HG03439 (cell line): ENCODE measurements around the gene ZNF710.

Experiments used
- ATAC-seq: cut with Tn5 transposase; IDR thresholded peaks from one replicate; pipeline ENCODE4 v1.9.1; 2021; ENCODE audit warnings: mild to moderate bottlenecking, moderate library complexity; ENCODE audit not compliant: unreplicated experiment

Gene ZNF710

DNA sequence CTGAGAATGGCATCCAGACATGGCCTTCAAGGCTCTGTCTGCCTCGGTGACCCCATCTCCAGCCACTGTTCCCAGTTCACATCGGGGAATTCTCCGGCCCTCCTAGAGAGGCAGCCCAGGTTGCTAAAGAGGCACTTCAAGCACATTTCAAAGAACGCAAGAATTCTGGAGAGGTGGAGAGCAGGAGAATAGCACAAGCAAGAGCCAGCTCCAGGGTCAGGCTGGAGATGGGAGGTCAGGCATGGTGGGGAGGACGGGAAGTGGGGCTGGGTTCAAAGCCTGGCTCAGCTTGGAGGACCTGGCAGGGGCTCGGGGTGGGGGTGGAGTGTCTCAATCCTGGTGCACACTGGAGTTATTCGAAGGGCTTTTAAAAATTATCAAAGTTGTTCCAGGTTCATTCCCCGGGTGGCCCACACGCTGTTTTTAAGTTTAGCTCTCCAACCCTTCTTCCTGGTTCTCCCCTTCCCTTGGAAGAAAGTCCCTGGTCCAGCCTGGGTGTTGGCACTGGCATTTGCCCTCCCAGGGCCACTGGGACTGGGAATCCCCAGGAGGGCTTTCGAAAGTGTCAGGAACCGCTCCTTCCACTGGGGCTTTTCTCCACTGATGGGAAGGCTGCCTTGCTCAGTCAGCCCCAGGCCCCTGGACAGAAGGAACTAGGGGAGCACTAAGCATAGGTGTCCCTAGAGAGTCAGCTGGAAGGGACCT lies 35.8 kb downstream of the ZNF710 start:
- no peak for ATAC-seq

DNA sequence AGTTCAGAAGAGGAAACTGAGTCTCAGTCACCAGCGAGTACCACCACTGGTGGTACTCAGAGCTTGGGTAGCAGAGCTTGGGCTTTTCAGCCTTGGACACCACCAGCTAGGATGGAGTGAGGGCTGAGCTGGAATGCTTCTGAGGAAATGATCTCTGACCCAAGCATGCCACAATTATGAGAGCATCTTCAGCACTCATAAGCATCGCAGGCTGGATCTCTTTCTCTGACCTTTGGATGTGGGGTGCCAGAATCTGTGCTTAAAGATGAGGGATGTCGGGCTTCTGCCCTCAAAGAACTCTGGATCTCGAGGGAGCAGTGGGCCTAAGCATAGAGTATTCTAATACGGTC lies 36.4 kb downstream of the ZNF710 start:
- ATAC-seq = no peak

DNA sequence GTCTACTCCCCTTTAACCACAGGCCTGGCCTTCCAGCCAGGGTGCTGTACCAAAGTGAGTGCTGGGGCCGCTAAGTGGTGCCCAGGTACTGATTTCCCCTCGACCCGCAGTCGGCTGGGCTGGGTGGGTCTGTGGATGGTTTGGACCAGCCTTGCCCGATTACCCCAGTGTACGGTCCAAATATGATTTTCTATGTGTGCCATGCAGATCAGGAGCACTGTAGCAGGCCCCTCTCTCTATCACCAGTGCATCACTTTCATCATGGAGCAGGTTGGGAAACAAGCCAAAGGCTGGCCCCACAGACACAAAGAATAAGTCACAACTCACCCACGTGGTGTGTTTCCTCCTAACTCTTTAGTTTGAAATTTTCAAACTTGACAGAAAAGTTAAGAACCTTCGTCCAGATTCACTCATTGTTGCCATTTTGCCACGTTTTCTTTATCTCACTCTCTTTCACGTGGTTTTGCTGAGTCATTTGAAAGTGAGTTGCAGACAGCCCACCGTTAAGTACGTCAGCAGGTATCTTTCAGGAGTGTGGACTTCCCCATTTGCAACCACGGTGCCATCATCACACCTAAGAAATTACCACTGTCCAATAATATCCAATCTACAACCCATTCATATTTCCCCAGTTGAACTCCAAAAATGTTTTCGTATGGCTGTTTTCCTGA lies 37.0 kb downstream of the ZNF710 start:
- ATAC-seq = peak; percentile 71

DNA sequence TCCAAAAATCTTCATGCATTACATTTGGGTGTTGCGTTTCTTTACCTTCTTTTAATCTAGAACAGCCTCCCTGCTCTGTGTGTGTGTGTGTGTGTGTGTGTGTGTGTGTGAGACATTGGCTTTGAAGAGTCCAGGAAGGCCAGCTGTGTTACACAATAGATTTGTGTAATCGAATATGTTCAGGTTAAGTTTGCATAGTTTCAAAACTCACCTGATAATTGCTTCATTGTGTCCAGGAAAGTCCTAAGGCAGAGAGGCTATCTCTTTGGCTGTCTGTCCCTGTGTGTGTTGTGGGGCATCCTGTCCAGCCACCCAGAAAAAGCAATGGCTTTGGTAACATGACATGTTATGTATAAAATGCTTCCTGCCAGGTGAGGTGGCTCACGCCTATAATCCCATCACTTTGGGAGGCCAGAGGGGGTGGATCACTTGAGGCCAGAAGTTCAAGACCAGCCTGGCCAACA lies 37.5 kb downstream of the ZNF710 start:
- no peak for ATAC-seq

DNA sequence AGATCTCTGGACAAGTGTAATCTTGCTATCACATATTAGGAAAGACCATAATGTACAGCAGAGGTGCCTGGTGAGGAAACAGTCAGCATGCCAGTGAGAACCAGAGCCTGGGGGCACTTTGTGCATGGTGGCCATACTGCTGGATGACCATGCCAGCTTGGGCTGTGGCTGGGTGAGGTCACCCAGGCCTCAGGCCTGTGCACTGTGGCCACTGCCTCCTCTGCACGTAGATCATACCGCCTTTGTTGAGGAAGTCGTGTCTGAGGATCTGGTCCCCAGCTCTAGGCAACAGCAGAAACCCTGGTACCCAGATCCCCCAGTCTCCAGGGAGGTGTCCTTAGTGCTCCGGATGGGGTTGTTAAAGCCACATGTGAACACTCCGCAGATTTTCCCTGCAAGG lies 38.9 kb downstream of the ZNF710 start:
- no peak for ATAC-seq

DNA sequence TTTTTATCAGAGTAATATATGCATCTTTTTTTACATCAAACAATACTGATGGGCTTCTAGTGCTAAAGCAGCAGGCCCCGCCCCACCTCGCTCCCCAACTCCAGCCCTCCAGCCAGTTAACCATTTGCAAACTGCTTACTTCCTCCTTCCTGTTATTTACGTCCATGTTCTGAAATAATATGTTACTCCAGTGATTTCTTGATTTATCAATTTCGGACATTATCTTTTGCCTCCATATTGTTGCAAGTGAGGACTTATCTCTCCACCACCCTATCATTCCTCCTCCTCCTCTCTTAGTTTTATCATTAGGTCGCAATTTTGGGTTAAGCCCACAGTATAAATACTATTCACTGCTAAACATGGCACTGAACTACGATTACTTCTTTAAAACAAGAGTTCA lies 39.5 kb downstream of the ZNF710 start:
- no peak for ATAC-seq

DNA sequence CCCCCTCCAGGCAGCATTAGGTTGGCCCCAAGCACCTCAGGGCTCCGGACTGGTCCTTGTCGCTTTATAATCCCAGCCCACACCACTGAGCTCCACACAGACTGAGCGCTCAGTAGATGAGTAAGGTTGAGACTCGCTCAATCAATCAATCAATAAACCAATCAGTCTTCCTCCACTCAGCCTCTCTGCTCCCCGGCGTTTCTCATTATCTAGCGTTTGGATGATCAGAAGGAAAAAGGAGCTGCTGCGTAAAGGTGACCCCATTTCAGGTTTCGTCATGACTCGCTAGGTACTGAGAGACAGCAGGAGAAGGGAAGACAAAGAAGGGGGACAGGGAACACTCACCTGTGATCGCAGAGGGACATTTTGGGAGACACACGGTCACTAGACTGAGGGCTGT lies 41.2 kb downstream of the ZNF710 start:
- ATAC-seq = no peak

DNA sequence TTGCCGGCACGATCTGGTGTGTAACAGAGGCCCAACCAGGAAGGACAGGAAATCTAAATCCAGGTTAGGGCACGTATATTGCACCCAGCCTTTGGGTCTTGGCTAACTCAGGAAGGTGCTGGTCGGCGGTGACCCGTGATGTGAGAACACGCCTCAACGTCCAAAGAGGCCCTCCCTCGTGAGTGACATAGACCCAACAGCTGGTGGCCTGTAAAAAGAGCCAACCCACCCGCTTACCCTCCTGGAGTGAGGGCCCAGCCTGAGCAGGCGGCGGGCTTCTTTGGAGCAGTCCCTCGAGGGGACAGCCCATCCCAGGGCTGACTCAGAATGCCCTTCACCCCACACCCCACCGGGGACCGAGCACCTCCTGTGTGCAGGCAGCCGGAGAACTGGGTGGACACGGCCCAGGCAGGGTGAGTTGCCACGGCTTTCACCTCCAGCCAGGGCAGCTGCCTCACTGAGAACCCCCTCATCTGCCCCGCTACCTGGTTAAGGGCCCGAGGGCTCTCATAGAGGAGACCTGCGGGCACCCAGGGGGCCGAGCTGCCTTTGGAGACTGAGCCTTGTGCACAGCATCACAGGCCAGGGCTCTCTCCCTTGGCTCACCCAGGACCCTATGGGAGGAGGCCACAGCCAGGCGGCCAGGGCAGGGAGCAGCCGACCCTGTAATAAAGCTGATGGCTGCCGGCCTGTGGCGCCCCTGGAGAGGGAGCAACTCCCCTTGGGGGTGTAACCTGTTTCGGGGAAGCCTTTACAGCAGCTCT lies 41.8 kb downstream of the ZNF710 start:
- ATAC-seq = no peak

DNA sequence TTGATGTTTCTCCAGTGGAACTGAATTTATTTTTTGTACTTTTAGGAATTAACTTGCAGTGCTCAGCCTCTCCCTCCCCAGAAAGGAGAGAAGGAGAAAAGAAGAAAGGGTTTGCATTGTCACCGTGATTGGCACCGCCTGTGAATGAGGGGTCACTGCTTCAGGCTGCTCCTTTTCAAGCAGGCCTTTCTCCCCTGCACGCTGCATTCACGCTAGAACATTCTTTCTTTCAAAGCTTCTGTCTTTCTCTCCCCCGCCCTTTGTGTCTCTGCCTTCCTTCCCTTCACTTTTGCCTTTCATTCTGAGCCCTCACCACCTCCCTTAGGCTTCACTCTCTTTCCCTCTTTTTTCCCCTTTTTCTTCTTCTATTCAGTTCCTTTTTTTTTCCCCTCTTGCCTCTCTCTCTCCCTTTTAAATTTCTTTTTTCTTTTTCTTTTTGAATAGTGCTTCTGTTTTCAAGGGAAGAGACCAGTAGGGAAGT lies 42.4 kb downstream of the ZNF710 start:
- no peak for ATAC-seq

DNA sequence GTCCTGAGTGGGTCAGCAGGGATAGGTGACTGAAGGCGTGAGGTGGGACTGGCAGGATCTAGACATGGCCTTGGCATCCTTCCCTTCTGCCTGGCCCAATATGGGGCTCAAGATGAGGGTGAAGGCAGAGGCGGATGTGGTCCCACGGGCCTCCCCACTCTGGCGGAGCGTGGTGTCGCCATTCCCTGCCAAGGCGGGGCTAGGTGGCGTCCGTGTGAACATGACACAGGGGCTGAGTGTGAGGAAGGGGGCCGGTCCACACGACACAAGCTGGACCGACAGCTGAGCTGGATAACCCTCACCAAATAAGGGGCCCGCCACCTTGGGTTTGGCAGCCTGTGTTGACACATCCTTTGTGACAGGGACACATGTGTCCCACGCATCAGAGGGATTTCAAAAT lies 43.1 kb downstream of the ZNF710 start:
- no peak for ATAC-seq

DNA sequence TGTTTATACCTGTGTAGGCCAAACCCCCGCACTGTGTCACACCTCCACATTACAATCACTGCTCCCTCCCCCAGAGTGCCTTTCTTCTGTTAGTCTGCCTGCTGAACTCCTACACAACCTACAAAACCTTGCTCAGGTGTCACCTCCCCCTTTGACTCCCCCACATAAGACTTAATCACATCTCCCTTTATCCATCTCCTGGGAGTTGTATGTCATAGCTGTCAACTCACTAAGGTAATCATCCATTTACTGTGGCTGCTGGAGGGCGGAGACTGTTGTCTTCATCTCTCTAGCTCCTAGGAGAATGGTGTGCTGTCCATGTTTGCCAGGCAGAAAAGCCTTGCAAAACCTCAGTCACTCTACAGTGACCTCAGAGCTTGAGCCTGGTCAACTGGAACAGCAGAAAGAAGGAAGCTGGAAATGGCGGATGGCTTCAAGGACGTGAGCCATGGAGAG lies 43.8 kb downstream of the ZNF710 start:
- no peak for ATAC-seq

DNA sequence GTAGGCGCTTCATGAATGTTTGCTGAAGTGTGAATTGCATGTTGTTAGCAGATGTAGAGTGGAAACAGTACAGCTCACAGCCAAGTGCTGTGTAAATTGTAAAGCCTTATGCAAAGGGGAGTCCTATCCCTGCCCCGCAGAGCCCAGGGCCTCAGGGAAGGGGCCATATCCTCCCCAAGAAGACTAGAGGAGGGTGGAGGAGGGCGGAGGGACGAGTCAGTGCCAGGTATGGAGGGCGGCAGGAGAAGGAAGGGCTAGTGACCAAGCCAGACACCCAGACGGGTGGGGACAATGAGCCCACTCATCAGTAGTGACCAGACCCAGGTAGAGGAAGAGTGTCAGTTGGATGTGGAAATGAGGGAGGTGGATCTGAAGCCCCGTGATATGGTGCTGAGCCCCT lies 45.2 kb downstream of the ZNF710 start:
- ATAC-seq = no peak

DNA sequence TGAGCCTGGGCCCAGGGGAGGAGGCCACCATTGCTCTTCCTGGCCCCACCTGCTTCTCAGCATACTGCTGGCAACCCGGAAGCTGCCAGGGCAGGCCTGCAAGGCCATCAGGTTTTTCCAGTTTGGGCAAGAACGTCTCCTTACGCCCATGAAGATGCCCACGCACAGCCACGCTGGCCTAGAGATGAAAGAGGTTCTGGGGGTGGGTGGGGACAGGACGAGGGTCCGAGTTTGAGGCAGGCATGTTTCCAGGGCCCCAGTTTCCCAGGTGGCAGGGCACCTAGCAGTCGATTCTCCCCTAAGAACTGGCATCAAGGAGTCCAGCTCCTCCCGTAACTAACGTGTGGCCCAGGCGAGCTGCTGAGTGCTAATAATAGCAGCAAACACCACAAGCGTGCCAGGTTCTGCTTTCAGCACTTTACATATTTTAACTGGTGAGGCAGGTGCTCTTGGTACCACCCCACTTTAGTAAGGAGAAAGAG lies 45.8 kb downstream of the ZNF710 start:
- ATAC-seq = no peak

DNA sequence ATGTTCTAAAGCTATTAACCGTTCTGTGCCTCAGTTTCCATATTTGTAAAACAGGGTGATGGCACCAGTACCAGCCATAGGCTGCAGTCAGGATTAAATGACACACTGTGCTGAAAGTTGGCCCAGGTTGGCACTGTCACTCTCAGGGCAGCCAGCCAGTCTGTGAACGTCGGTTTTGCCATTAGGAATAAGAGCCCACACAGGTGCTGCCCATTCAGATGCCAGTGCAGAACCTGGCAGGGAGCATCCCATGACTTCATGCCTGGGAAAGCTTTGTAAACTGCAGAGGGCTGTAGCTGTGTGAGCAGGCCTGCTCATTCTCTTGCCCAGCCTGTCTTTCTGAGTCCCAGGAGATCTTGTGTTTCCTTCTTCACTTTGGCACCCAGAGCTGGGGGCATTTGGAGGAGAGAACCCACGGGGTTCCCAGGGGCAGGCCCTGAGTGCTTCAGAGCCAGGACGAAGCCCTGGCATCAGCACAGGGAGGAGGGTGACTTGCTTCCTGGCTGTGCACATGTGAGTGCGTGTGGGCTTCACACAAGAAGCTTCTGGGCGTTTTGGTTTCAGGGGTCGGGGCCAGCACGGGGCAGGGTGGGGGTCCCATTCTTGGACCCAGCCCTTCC lies 46.9 kb downstream of the ZNF710 start:
- ATAC-seq = no peak

DNA sequence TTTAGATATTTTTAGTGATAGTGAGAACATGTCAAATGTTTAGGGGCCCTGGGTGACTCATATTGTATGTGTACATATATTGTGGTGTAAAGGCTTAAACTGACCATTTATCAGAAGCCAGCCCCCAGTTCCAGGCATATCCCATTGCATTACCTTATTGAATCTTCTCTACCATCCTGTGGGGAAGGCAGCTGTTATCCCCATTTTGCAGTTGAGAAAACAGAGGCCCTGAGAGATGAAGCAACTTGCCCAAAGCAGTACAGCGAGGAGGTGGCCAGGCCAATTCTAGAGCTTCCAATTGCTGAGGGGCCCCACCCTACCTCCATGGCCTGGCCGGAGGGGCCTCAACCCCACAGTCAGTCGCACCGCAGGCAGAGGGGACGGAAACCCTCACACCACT lies 47.9 kb downstream of the ZNF710 start:
- ATAC-seq = no peak

DNA sequence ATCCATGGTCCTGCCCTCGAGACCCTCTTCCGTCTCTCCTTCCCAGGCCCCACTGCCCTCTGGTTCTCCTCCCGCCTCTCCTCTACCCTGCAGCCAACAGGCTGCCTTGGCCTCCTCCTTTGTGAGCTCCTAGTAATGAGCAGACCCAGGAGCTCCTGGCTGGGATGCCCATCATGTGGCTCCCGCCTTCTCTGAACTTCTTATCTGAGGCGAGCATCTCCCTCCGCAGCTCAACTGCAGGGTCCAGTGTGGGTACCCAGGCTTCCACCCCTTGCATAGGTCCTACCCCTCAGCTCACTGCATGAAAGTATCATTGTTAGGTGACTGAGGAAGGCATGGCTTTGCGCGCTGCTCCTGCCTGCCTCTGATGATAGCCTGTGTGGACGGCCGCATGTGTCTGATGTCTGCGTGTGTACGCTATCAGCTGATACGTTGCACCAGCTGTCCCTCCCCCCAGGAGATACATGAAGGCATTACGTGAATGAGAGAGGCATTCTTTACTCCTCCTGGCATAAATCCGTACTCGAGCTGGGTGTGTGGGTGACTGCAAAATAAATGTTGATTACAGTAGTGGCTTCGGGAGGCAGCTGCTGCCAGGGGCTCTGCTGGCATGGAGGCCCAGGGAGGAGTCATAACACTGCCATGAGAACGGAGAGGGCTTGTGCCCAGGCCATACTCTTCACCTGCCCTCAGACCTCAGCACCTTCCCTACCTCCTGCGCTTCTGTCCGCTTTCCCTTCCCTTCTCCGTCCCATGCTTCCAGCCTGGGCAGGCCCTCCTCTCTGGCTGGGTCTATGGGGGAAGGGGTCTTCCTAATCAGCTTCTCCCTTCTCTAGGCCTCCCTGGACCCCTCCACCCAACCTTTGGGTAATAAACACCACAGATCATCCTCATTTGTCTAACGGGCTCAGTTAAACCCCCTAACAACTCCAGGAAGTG lies 48.8 kb downstream of the ZNF710 start:
- no peak for ATAC-seq

DNA sequence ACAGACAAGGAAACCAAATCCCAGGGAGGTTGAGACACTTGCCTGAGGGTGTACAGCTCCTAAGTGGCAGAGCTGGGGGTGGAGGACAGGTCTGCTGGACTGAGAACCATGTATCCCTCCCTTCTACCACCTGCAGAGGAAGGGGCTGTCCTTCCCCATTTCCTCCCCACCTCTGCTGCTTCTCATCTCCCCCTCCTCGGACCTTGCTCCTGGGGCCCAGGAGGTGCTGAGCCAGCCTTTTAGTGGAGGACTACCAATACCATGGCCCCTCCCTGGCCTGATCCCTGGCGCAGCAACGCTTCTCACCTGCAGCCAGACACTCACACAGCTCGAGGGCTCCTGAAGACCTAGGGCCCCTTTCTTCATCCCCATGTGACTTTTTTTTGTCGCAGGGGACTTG lies 50.8 kb downstream of the ZNF710 start:
- ATAC-seq = no peak

DNA sequence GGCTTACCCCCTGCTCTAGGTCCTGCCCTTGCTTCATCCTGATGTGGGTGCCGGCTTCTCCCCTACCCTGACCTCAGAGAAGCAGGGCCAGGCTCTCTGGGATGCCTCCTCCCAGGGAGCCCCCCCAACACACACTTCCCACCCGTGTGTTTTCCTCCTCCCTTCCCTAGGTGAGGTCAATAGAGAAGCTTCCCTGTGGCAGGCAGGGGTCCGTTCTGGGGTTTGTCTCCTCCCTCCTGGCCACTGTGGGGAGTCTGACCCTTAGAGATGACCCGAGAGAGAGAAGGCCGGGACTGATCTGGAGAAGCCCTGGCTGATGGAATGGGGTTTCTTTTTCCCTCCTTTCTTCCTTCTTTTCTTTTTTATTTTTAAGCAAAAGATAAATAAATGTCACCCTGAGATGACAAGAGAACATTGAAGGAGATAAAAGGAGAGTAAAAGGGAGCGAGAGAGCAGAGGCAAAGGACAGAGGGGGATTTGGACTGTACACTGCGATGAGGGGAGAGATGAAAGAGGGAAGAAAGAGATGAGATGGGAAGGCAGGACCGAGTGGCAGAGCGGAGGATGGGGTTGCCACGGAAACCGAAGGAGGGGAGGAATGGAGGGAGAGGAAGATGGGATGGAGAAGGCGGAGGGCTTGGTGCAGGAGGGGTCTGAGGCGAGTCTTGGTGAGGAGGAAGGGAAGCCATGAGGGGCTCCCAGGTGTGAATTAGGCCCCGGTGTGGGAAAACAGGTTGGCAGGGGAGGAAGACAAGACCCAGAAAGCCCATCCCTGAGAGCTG lies 52.8 kb downstream of the ZNF710 start:
- no peak for ATAC-seq

DNA sequence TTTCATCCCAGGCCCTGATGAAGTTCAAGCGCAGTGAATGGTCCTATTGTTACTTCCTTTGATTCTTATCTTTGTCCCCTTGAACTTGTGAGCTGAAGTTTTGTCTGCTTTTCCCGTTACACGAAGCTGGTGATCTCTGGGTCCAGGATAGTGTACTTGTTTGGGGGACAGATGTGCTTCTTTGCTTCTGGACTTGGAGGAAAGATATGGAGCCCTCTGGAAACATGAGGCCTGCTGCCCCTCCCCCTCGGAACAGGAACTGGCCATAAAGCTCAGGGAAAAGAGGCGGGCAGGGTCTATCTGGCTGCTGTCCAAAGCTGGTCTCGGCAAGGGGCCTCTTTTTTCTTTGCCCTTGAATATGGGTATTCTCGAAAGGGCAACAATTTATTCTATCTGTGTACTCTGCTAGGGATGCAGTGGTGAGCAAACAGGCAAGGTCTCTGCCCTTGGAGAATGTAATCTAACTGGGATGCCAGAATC lies 53.5 kb downstream of the ZNF710 start:
- ATAC-seq = no peak
